Nephron (organoid): ENCODE measurements around the gene CH25H.
"Not testable (repeated sequence)": the region's sequence is repeated elsewhere in the genome, so short reads cannot be mapped to it uniquely, and the experiment has no call there.

Source experiments
- H3K27ac Mint-ChIP-seq, 3 experiments: 2 replicates each; pipeline ENCODE4 v1.8.0; 2020; ENCODE audit warnings: mixed read lengths in 3 of 3, mild to moderate bottlenecking in 2 of 3, moderate library complexity in 1 of 3
- H3K27me3 Mint-ChIP-seq: 2 replicates; pipeline ENCODE4 v1.8.0; 2021; ENCODE audit warnings: low read depth, mild to moderate bottlenecking, moderate library complexity, mixed read lengths
- H3K36me3 Mint-ChIP-seq: 2 replicates; pipeline ENCODE4 v1.8.0; 2020; ENCODE audit warnings: low read depth, mixed read lengths
- H3K4me1 Mint-ChIP-seq: 2 replicates; pipeline ENCODE4 v1.8.0; 2020; ENCODE audit warnings: mixed read lengths
- H3K4me3 Mint-ChIP-seq, 3 experiments: 2 replicates each; pipeline ENCODE4 v1.8.0; 2020; ENCODE audit warnings: mild to moderate bottlenecking in 3 of 3, mixed read lengths in 3 of 3, moderate library complexity in 2 of 3
- H3K9me3 Mint-ChIP-seq: 2 replicates; pipeline ENCODE4 v1.8.0; 2020; ENCODE audit warnings: mixed read lengths
- TF ChIP-seq, protein P1 (sequence below), 3 experiments: fragments of 200-600 bp; sonication (generic); IDR thresholded peaks; one replicate each; pipeline ENCODE4 v1.5.0; 2021; ENCODE audit warnings: antibody characterized with exemption in 3 of 3; ENCODE audit not compliant: unreplicated experiment in 3 of 3

CH25H gene

GRCh38 chr10:89250865-89251408 lies 43.8 kb upstream of the CH25H start:
- peaks cover 5% of the 10 kb centered on the region for H3K4me1 Mint-ChIP-seq
- peaks cover 6% of the 10 kb centered on the region for H3K9me3 Mint-ChIP-seq
- H3K36me3 Mint-ChIP-seq: no peaks in the 10 kb centered on the region
- no peak overlapping the region for H3K27ac Mint-ChIP-seq
- H3K4me3 Mint-ChIP-seq: peak overlapping the region; percentile 85 to 88 (median 88)
- no peaks in the 10 kb centered on the region for H3K27me3 Mint-ChIP-seq
- TF ChIP-seq, protein P1, sequence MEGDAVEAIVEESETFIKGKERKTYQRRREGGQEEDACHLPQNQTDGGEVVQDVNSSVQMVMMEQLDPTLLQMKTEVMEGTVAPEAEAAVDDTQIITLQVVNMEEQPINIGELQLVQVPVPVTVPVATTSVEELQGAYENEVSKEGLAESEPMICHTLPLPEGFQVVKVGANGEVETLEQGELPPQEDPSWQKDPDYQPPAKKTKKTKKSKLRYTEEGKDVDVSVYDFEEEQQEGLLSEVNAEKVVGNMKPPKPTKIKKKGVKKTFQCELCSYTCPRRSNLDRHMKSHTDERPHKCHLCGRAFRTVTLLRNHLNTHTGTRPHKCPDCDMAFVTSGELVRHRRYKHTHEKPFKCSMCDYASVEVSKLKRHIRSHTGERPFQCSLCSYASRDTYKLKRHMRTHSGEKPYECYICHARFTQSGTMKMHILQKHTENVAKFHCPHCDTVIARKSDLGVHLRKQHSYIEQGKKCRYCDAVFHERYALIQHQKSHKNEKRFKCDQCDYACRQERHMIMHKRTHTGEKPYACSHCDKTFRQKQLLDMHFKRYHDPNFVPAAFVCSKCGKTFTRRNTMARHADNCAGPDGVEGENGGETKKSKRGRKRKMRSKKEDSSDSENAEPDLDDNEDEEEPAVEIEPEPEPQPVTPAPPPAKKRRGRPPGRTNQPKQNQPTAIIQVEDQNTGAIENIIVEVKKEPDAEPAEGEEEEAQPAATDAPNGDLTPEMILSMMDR (IDR thresholded peaks at IDR 0.05; ENCODE audit: unreplicated experiment in 3 of 3): no peak

- Mint-ChIP-seq H3K27me3 (no peaks in the 10 kb centered on the region), H3K4me1 (peaks cover 5% of the 10 kb centered on the region), H3K4me3 (peak overlapping the region in 1 of 3 experiments; percentile 77), H3K9me3 (no peaks in the 10 kb centered on the region), H3K27ac (no peak overlapping the region), H3K36me3 (no peaks in the 10 kb centered on the region)
- TF ChIP-seq, protein P1 (IDR thresholded peaks at IDR 0.05; ENCODE audit: unreplicated experiment in 3 of 3): no peak
Measured at GRCh38 chr10:89248990-89249389, 41.9 kb upstream of the CH25H start.

DNA sequence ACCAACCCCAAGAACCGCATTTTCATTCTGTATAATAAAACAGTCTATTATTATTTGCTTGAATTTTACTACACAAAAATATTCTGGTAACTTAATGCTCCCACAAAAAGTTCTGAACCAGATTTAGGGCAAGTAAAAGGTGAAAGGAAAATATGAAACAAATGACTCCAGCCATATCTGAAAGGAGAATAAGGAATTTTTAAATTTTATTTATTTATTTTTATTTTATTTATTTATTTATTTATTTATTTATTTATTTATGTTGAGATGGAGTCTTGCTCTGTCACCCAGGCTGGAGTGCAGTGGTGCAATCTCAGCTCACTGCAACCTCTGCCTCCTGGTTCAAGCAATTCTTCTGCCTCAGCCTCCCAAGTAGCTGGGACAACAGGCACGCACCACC lies 40.5 kb upstream of the CH25H start:
- not testable (repeated sequence) for H3K9me3 Mint-ChIP-seq, H3K27me3 Mint-ChIP-seq, H3K4me1 Mint-ChIP-seq, H3K4me3 Mint-ChIP-seq, H3K27ac Mint-ChIP-seq, H3K36me3 Mint-ChIP-seq

DNA sequence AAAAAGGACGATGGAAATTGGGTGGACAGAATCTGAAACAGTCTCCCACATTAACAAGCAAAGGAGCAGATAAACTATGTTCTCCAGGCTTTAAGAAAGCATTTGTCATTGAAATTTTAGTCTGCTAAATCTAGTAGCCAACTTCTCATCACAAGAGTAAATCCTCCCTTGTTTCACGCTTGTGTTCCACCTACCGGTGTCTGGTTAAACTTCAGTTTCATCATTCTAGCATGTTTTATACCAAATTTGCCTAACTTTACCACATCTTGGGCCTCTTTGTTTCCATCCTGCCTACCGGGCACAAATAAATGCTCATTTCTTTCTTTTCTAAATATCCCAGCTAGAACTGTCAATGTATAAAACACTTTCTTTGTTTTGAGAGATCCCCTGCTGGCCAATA lies 38.7 kb upstream of the CH25H start:
- Mint-ChIP-seq H3K36me3 (no peaks in the 10 kb centered on the region), H3K4me1 (peaks cover 5% of the 10 kb centered on the region), H3K27me3 (no peaks in the 10 kb centered on the region), H3K4me3 (no peak overlapping the region), H3K9me3 (no peaks in the 10 kb centered on the region), H3K27ac (no peak overlapping the region)
- TF ChIP-seq, protein P1 (IDR thresholded peaks at IDR 0.05; ENCODE audit: unreplicated experiment in 3 of 3): no peak

GRCh38 chr10:89242840-89243568 lies 35.9 kb upstream of the CH25H start:
- no peak overlapping the region for H3K4me3 Mint-ChIP-seq
- TF ChIP-seq, protein P1 (IDR thresholded peaks at IDR 0.05; ENCODE audit: unreplicated experiment in 3 of 3): no peak

GRCh38 chr10:89242345-89242684 lies 35.2 kb upstream of the CH25H start:
- no peaks in the 10 kb centered on the region for H3K9me3 Mint-ChIP-seq
- H3K27ac Mint-ChIP-seq: peak overlapping the region in 1 of 3 experiments; percentile 61
- peaks cover 4% of the 10 kb centered on the region for H3K4me1 Mint-ChIP-seq
- H3K4me3 Mint-ChIP-seq: no peak overlapping the region
- no peaks in the 10 kb centered on the region for H3K27me3 Mint-ChIP-seq
- H3K36me3 Mint-ChIP-seq: no peaks in the 10 kb centered on the region
- TF ChIP-seq, protein P1 (IDR thresholded peaks at IDR 0.05; ENCODE audit: unreplicated experiment in 3 of 3): no peak

More at GRCh38 chr10:89242840-89243568, 35.9 kb upstream of the CH25H start:
- Mint-ChIP-seq H3K4me1 (peaks cover 4% of the 10 kb centered on the region), H3K27me3 (no peaks in the 10 kb centered on the region), H3K27ac (no peak overlapping the region), H3K9me3 (no peaks in the 10 kb centered on the region), H3K36me3 (no peaks in the 10 kb centered on the region)
